Nephron (organoid): ENCODE results near the gene CPSF3.
A peak's percentile ranks its signal among the peaks of the same experiment; 100 is the strongest.

Experiments used
- H3K27ac Mint-ChIP-seq, 3 experiments: 2 replicates each; pipeline ENCODE4 v1.8.0; 2020; ENCODE audit warnings: mixed read lengths in 3 of 3, mild to moderate bottlenecking in 2 of 3, moderate library complexity in 1 of 3
- H3K27me3 Mint-ChIP-seq: 2 replicates; pipeline ENCODE4 v1.8.0; 2021; ENCODE audit warnings: low read depth, mild to moderate bottlenecking, moderate library complexity, mixed read lengths
- H3K36me3 Mint-ChIP-seq: 2 replicates; pipeline ENCODE4 v1.8.0; 2020; ENCODE audit warnings: low read depth, mixed read lengths
- H3K4me1 Mint-ChIP-seq: 2 replicates; pipeline ENCODE4 v1.8.0; 2020; ENCODE audit warnings: mixed read lengths
- H3K4me3 Mint-ChIP-seq, 3 experiments: 2 replicates each; pipeline ENCODE4 v1.8.0; 2020; ENCODE audit warnings: mild to moderate bottlenecking in 3 of 3, mixed read lengths in 3 of 3, moderate library complexity in 2 of 3
- H3K9me3 Mint-ChIP-seq: 2 replicates; pipeline ENCODE4 v1.8.0; 2020; ENCODE audit warnings: mixed read lengths
- CTCF ChIP-seq, 3 experiments: fragments of 200-600 bp; sonication (generic); IDR thresholded peaks; one replicate each; pipeline ENCODE4 v1.5.0; 2021; ENCODE audit warnings: antibody characterized with exemption in 3 of 3; ENCODE audit not compliant: unreplicated experiment in 3 of 3

Gene CPSF3

GRCh38 chr2:9419541-9419940 lies 3.9 kb upstream of the CPSF3 start:
- H3K4me1 Mint-ChIP-seq: peaks cover 35% of the 10 kb centered on the region
- no peak overlapping the region for H3K27ac Mint-ChIP-seq
- no peak for TF ChIP-seq CTCF (IDR thresholded peaks at IDR 0.05; ENCODE audit: unreplicated experiment in 3 of 3)
- peaks cover 15% of the 10 kb centered on the region for H3K36me3 Mint-ChIP-seq
- no peaks in the 10 kb centered on the region for H3K27me3 Mint-ChIP-seq
- no peaks in the 10 kb centered on the region for H3K9me3 Mint-ChIP-seq
- peak overlapping the region in 2 of 3 experiments; percentile 15 to 73 for H3K4me3 Mint-ChIP-seq

GRCh38 chr2:9420495-9420894 lies 3.0 kb upstream of the CPSF3 start:
- Mint-ChIP-seq H3K27ac (peak overlapping the region in 1 of 3 experiments; percentile 14), H3K4me1 (peaks cover 35% of the 10 kb centered on the region), H3K4me3 (peak overlapping the region; percentile 68 to 78 (median 73)), H3K9me3 (no peaks in the 10 kb centered on the region), H3K27me3 (no peaks in the 10 kb centered on the region), H3K36me3 (peaks cover 13% of the 10 kb centered on the region)
- no peak for TF ChIP-seq CTCF (IDR thresholded peaks at IDR 0.05; ENCODE audit: unreplicated experiment in 3 of 3)

- no peaks in the 10 kb centered on the region for H3K27me3 Mint-ChIP-seq
- H3K4me1 Mint-ChIP-seq: peaks cover 28% of the 10 kb centered on the region
- peaks cover 8% of the 10 kb centered on the region for H3K36me3 Mint-ChIP-seq
- no peaks in the 10 kb centered on the region for H3K9me3 Mint-ChIP-seq
- no peak for TF ChIP-seq CTCF (IDR thresholded peaks at IDR 0.05; ENCODE audit: unreplicated experiment in 3 of 3)
- peak overlapping the region in 2 of 3 experiments; percentile 92 to 93 for H3K4me3 Mint-ChIP-seq
- H3K27ac Mint-ChIP-seq: peak overlapping the region; percentile 5 to 56 (median 6)
Measured at GRCh38 chr2:9422321-9423099, 944 bp upstream of the CPSF3 start.

- no peaks in the 10 kb centered on the region for H3K9me3 Mint-ChIP-seq
Measured at GRCh38 chr2:9423922-9424272, 443 bp downstream of the CPSF3 start.

GRCh38 chr2:9424447-9425164 lies 1.2 kb downstream of the CPSF3 start:
- no peak for TF ChIP-seq CTCF (IDR thresholded peaks at IDR 0.05; ENCODE audit: unreplicated experiment in 3 of 3)
- H3K36me3 Mint-ChIP-seq: peaks cover under 1% of the 10 kb centered on the region
- H3K27me3 Mint-ChIP-seq: no peaks in the 10 kb centered on the region

More at GRCh38 chr2:9423922-9424272, 443 bp downstream of the CPSF3 start:
- Mint-ChIP-seq H3K36me3 (no peaks in the 10 kb centered on the region), H3K27ac (peak overlapping the region in 1 of 3 experiments; percentile 89), H3K4me3 (no peak overlapping the region), H3K4me1 (peaks cover 23% of the 10 kb centered on the region), H3K27me3 (no peaks in the 10 kb centered on the region)
- no peak for TF ChIP-seq CTCF (IDR thresholded peaks at IDR 0.05; ENCODE audit: unreplicated experiment in 3 of 3)

More at GRCh38 chr2:9424447-9425164, 1.2 kb downstream of the CPSF3 start:
- Mint-ChIP-seq H3K4me1 (peaks cover 22% of the 10 kb centered on the region), H3K9me3 (no peaks in the 10 kb centered on the region), H3K4me3 (no peak overlapping the region), H3K27ac (peak overlapping the region in 1 of 3 experiments; percentile 89)
